ENCODE results near the gene SLC25A45.

SLC25A45 gene

DNA sequence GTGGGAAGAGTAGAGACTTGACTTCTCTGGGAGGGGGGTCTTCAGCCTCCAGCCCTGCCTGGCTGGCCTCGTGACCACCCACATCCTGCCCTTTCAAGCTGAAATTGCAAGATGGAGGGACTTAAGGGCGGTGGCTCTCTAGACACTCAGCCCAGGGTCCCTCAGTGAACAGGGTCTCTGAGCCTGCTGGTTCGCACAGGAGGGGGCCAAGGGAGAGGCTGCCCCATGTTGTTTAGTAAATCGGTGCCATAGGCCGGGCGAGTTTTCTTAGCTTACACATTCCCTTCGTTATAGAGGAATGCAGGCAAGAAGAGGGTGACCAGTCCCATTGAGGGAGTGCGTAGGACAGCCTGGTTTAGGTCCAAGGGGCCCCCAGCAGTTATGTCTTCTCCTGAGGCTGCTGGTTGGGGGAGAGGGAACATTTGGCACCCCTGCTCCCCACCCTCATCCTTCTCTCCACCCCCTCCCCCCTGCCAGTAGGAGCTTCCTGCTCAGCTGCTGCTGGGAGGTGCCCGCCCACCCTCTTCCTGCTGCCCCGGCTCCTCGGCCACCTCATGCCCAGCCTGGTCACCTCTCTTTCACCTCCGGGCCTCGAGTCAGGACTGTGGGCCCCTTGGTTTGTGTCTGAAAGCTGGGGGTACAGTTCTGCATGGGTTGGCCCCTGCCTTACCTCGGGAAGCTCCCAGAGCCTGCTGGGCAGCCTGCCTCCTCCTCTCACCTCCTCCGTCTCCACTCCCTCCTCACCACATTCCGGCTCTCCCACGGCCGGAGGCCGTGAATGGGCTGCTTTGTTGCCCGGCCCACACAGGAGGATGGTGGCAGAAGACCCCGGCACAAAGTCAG, 7.9 kb upstream of the SLC25A45 start:
- peak overlapping the region; percentile 33 for H3K27ac ChIP-seq
- no peak for DNase-seq (ENCODE audit: low read depth, low spot score)

DNA sequence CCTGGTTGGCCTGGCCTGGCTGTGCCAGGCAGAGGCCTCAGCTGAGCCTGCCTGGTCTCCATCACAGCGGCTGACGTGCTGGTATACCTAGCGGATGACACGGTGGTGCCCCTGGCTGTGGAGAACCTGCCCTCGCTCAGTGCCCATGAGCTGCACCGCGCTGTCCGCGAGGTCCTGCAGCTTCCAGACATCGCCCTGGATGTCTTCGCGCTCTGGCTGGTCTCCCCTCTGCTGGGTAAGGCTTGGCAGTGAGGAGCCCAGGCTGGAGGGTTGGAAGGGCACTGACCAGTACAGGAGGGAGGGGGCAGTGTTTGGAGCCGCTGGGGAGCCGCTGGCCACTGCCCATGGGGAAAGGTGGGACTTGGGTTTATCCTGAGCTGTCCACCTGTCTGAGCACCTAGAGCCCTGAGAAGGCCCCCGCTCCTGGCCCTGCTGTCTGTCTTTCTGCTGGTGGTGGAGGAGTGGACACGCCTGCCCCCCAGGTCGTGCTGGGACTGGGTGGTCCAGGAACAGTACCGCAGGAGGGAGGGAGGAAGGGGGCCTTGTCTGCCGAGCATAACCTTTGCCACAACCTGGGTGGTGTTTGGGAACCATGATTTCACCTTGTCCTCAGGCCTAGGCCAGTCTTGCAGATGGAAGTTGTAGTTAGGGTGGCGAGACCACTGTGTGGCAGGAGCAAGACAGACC, 7.0 kb upstream of the SLC25A45 start:
- no peak overlapping the region for H3K27ac ChIP-seq
- no peak for DNase-seq (ENCODE audit: low read depth, low spot score)

DNA sequence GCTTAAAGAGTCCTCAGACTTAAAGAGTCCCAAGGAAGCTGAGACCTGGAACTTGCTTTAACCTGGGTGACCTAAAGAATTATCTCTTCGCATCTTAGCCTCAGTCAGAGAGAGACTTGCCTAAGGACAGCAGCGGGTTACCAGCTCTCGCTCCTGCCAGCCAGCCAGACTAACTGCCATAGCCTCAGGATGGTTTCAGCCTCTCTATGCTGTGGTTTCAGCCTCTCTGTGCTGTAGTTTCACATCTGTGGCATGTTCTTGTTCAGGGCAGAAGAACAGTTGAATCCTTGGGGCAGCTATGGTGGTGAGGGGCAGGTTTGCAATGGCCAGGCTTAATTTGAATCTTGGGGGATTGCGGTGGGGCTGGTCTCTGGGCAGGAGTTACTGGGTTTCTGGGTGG, 6.3 kb upstream of the SLC25A45 start:
- no peak overlapping the region for H3K27ac ChIP-seq

DNA sequence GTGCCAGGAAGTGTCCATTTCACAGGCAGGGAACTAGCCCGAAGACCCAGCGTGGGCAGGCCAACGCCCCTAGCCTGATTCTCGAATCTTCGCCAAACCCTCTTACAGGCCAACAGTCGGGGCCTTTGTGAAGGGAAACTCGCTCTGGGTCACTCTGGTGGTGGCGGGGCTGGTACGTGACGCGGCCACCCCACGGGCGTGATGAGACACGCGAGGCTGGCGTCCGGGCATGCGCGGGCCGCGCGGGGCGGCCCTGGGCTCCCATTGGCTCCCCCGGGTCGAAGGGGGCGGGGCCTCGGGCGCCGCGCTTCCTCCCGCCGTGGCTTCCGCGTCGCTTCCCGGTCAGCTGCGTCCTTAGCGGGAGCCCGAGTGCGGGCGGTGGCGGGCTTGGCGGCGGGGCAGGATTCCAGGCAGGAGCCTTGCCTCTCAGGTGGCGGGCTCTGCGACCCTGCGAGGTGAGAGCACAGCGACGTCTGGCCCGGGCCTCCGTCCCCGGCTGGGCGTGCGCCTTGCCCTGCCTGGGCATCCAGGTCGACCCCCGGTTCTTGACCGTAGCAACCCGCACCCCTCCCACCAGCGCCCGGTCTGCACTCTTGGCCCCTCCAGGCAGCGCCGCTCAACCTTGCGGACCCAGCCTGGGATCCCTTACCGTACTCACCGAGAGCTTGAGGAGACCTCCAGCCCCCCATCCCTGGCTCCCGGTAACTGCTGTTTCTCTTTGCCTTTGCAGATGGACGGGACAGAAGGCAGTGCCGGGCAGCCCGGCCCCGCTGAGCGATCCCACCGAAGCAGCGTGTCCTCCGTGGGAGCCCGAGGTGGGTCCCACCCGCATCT, 4.1 kb upstream of the SLC25A45 start, which contains the start of gene FRMD8:
Gene FRMD8, plus strand, starts transcription at position 331 of the 834 bp plus-strand sequence. Its CDS starts 400 bp downstream, at position 731.
- no peak for DNase-seq (ENCODE audit: low read depth, low spot score)
- H3K27ac ChIP-seq: peak within 1 kb of the TSS; percentile 99

More for the DNA sequence above, 6.3 kb upstream of the SLC25A45 start:
- no peak for DNase-seq (ENCODE audit: low read depth, low spot score)

DNA sequence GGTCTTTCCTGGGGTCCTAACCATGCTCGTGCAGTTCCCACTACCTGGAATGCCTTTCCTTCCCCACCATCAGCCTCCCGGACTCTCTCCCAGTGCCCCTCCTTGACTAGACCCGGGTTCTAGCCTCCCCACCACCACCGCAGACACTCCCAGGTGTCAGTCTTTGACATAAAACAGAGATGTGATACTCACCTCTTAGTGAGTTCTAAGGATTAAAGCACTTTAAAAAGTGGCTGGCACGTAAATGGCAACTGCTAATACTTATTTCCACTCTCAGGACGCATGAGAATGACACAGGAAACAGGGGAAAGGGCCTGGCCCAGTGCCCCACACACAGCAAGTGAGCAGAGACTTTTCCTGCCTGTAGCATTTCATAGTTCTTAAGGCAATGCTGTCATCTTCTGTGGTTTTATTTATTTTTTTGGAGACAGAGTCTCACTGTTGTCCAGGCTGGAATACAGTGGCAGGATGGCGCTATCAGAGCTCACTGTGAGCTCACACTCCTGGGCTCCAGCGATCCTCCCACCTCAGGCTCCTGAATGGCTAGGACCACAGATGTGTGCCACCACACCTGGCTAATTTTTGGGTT, 1.9 kb upstream of the SLC25A45 start:
- no peak for DNase-seq (ENCODE audit: low read depth, low spot score)
- H3K27ac ChIP-seq: peak overlapping the region; percentile 99

DNA sequence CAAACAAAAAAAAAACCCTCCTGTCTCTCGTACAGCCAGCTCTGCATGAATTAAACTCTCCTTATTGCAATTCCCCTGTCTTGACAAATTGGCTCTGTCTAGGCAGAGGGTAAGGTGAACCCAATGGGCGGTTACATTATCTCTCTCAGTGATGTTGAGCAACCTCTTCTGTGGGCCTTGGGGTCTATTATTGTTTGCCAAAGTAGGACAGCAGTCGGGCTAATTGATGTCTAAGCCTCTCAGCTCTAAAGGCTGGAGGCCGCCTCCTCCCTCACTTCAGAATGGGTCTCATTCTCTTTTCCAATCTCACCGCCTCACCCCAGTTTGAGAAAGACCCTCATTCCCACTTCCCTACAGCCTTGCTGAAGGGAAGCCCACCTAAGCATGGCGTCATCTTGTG, 1.3 kb upstream of the SLC25A45 start:
- peak overlapping the region; percentile 99 for H3K27ac ChIP-seq
- no peak for DNase-seq (ENCODE audit: low read depth, low spot score)

DNA sequence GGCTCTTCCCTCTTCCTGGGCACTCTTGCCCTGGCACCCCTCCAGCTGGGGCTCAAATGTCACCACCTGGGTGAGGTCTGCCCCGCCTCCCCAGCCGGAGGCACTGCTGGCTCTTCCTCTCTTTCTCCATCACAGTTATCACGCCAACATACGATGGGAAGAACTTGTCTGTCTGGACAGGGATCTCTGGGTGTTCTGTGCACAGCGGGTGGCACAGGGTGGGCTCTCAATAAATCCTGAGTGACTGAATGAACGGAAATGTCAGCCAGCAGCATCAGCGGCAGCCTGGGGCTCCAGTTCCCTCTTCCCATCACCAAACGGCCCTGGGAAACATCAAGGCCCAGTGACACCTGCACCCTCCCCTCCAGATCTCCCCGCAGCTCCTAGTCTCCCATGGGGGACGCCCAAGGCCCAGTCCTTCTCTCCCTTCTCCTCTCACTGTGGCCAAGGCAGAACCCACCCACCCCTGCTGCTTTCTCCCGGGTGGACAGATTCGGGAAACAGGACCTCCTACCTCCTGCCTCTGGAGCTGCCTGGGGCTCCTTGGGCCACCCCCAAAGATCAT, 440 bp upstream of the SLC25A45 start:
- H3K27ac ChIP-seq: peak overlapping the region; percentile 99
- DNase-seq (ENCODE audit: low read depth, low spot score): no peak

DNA sequence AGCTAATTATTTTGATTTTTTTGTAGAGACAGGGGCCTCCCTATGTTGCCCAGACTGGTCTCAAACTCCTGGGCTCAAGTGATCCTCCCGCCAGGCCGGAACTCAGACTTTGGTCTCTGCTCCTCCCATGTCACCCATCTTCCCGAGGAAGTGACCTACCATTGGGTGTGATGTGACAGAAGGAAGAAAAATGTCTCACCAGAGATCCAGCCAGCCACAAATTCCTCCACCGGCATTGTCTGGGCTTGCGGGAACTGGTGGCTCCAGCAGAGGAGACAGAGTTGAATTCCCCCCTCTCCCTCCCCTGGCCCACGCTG, 772 bp downstream of the SLC25A45 start:
- H3K27ac ChIP-seq: peak overlapping the region; percentile 99
- DNase-seq (ENCODE audit: low read depth, low spot score): peak; percentile 64

DNA sequence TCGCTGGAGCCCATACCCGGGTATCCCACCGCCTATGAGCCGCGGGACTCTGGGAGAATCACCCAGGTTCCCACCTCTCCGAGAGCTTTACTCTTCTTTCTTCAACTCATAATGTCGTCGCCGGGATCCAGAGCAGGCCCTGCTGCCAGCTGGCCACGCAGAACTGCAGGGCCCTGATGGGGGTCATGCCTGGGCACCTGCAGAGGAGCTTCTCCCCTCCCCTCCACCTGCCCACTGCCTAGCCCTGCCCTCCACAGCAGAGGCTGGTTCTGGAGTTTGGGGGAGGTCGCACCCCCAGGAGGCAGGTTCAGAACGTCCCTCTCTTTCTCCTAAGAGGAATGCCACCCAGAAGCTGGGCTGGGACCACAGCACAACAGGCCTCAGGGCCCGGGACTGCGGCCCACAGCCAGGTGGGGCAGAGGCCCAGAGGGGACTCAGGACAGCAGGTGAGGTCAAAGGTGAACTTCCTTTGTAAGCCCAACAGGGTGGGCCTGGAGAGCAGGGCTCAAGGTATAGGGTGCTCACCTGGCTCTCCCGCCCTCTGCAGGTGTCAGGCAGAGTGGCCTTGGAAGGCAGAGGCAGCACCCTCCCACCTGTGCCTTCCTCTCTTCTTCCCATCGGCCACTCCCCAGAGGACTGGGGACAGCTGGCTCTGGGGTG, 1.9 kb downstream of the SLC25A45 start:
- DNase-seq (ENCODE audit: low read depth, low spot score): no peak
- H3K27ac ChIP-seq: peak overlapping the region; percentile 99

DNA sequence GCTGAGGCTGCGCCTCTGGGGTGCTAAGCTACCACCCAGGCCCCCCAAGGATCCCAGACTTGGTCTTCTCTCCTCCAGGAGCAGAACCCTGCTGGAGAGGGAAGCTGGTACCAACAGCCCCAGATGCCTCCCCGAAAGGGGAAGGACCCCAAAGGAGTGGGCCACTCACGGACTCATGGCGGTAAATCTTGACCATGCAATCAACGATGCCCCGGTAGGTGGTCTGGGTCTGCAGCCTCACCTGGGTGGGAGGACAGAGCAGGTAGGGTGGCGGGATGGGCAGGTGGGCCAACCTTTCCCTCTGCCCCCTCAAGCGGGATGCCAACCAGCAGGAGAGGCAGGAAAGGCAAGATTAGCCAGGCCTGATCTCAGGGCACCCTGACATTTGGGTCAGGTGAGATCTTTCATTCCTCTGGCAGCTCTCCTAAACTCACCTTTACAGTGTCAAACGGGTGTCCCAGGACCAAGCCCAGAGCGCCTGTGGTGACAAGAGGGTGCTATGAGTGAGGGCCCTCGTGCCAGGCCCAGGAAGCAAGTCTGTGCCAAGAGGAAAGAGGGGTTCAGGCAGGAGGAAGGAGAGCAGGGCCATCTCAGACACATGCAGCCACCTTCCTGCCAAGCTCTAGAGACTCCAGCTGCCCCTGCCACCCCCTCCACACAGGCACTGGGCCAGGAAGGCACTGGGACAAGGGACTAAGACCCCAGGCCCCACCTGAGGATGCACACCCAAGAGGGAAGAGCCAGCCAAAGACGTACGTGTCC, 2.6 kb downstream of the SLC25A45 start:
- no peak overlapping the region for H3K27ac ChIP-seq
- DNase-seq (ENCODE audit: low read depth, low spot score): no peak

DNA sequence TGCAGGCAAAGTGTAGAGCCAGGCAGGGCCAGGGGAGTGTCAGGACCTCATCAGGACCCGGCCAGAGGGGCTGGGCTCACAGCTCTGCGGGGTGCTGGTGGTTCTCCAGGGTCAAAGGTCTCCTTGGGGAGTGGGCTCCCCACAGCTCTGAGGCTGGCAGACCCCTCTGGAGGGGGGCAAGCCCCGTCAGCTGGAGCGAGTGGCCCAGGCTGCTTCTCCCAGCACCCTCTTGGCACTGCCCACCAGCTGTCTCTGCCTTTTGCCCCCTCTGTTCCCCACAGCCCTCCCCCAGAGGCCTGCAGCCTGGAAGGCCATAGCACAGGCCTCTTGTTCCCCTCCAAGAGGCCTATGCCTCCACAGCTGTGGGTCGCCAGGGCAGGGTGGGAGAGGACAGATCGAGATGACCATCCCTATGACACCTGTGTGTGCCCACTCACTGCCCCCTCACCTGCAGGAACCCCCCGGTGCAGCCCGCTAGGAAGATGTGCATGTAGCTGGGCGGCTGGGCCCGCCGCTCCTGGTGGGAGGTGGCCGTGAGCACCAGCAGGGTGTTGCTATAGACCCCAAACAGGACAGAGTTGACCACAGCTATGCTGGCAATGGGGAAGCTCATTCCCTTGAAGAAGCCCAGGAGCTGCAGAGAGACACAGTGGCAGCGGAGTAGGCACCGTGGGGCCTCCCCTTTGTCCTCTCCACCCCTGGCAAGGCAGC, 3.4 kb downstream of the SLC25A45 start:
- no peak overlapping the region for H3K27ac ChIP-seq
- no peak for DNase-seq (ENCODE audit: low read depth, low spot score)

DNA sequence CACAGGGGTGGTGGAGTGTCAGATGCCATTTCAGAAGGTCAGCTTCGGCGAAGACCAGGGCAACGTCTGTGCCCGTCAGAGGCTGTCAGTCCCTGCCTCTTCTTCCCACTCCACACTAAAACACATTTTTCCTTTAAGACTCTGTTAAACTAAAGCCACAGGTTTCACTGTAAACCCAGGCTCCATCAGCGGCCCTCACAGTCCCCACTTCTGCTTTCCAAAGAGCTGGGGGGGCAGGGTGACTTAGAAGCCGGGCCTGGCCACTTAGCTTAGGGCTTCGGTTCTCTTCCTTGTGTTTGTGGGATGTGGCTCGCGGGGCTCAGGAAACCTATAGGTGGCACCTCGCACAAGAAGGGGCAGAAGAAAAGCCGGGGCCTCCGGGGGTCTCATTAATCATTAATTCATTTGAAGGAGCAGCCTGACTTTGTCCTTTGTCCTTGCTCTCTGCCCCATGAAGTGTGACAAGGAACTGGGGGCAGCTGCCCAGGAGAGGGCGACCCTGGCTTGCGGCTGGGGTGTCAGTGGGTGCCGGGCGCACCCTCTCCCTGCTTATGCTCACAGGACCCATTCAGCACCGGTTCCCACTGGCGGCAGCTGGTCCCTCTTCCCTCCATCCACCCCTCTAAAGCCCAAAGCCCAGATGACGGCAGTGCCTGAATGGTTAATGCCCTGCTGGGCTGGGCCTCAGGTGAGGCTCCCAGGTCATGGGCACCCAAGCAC, 4.1 kb downstream of the SLC25A45 start:
- no peak overlapping the region for H3K27ac ChIP-seq
- DNase-seq (ENCODE audit: low read depth, low spot score): no peak

DNA sequence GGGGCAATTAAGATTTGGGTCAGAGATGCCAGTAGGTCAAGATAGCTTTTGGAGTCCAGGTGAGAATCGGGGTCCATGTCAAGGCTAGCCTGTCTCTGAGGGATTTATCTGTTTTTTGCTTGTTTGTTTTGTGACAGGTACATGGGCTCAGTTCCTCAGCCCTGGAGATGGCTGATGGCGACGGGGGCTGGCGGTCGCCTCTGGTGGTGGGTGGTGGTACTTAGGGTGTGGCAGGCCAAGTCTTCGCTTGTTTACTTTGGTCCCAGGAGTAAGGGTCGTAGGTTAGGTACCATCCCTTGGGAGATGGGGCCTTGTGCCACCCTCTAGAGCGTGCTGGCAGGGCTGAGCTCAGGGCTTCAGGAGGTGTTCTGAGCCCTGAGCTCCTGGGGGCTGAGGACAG, 4.7 kb downstream of the SLC25A45 start:
- no peak overlapping the region for H3K27ac ChIP-seq
- no peak for DNase-seq (ENCODE audit: low read depth, low spot score)

DNA sequence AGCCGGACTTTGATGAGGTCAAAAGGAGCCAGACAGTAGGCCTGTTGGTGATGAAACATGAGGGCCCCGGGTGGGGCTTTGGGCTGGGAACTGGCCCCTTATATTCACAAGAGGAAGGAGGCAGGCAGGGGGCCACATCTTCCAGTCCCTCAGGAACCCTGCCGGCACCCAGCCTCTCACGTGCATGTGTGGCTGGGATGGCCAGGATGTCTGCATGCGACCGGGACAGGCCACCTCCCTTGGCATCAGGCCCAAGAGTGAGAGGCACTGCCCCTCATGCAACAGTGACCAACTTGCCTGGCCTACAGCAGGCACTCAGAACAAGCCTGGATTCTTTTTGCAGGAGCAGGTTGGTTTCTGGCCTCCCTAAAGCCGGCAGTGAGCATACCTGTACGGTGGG, 5.4 kb downstream of the SLC25A45 start:
- H3K27ac ChIP-seq: no peak overlapping the region

DNA sequence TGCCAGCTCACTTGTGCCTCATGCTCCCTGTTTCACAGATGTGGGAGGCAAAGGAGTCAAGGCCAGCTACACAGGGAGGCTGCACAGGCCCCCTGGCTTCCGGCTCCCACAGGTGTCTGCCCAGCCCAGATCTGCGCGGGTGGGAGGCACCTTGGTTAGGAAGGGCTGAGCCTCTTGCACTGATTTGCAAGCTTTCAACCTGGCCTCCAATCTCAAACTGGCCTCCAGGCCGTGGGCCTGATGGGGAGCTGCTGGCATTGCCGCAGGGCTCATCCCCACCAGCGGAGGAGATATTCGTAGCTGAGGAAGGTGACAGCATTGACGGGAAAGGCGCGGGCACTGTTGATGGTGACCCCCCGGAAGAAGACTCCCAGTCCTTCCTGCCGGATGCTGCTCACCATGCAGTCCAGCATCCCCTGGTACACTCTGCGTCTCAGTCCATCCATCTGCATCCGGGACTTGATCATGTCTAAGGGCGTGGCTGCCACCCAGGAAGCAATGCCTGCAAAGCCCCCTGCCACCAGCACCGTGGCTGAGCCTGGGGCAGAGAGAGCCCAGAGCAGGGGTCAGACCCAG, 6.2 kb downstream of the SLC25A45 start:
- no peak for DNase-seq (ENCODE audit: low read depth, low spot score)
- H3K27ac ChIP-seq: no peak overlapping the region

More for the DNA sequence above, 5.4 kb downstream of the SLC25A45 start:
- no peak for DNase-seq (ENCODE audit: low read depth, low spot score)

DNA sequence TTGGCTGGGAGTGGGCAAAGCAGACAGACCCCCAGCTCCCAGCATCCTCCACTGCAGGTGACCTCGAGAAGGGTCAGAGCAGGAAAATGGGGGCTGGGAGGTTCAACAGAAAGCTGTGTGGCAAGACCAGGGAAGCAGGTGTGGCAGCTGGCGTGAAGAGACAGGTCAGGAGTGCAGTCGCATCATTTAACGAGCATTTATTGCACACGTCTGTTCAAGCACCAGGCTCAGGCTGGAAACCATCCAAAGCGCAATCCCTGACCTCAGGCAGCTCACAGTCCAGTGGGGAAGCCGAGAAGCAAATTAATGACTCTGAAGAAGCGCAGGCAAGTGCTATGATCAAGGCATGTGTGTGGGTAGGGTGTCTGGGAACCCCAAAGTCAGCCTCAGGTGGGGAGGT, 7.4 kb downstream of the SLC25A45 start:
- DNase-seq (ENCODE audit: low read depth, low spot score): no peak
- no peak overlapping the region for H3K27ac ChIP-seq

DNA sequence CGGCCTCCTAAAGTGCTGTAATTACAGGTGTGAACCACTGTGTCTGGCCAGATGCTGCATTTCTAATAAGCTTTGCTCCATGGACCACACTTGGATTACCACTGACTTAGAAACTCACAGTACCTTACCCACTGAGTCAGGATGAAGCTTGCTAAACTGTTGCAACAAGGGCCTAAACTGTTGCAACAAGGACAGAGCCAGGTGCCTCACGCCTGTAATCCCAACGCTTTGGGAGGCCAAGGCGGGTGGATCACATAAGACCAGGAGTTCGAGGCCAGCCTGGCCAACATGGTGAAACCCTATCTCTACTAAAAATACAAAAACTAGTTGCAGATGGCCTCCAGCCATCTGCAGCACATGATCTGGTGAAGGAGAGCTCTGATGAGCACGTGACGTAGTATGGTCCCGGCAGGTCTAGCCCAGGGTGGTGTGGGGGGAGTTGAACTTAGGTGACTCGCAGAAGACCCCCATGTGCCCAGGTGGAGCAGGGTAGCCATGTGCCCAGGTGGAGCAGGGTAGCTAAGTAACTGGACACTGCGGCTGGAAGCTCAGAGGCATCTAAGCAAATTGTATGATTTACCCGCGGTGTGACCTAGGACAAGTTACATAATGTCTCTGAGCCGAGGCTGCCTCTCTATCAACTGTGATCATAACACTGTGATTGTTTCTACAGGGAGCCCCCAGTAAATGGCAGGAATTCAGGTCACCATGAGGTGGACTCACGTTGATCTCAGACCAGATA, 8.4 kb downstream of the SLC25A45 start:
- no peak for DNase-seq (ENCODE audit: low read depth, low spot score)
- no peak overlapping the region for H3K27ac ChIP-seq

All from epithelial cell of prostate (primary cell).